Left colon (tissue), 2 donors: ENCODE data around the gene NLRC3. TPM values are rescaled to one million over a fixed set of nuclear protein-coding genes. Genes with fewer than 3 reads are reported as not detected.

Experiments used
- ATAC-seq: fragments of 200-7000 bp; cut with Tn5 transposase; one replicate; pipeline ENCODE4 v1.9.1; 2020; ENCODE audit warnings: mild to moderate bottlenecking, moderate library complexity
- DNase-seq, 2 donors: peaks; one replicate each; pipeline ENCODE4 v3.0.0-alpha.2; 2020
- intact Hi-C, 2 donors: fragments of 100-400 bp; cut with DNase I in 1 of 2; cut with micrococcal nuclease in 1 of 2; formaldehyde crosslinking; loops; one replicate each; pipeline versions ENCODE4 v1.11.2 to v1.14.0; 2022; cut with DNase I, micrococcal nuclease
- total RNA-seq, 2 donors: library from RNA; stranded (reverse); fragmentation: NEBNext Ultra II Directional; extraction: Animal tissue kit (Norgen Biotek cat#: 25700); gene quantifications; one replicate each; pipeline ENCODE4 v1.2.1, GENCODE V29; 2021
- donor health status: DM: no; HTN: no; CAD: no.
- donor health status: DM: yes; HTN: yes; CAD: no.

Gene NLRC3
- total RNA-seq, 2 donors from 2014 or later, result 1.3 to 1.4 TPM

GRCh38 chr16:3599121-3599520 is 21.9 kb upstream of the NLRC3 start:
- intact Hi-C loops, result no loop called here
- DNase-seq (no peak), ATAC-seq (no peak)

DNA sequence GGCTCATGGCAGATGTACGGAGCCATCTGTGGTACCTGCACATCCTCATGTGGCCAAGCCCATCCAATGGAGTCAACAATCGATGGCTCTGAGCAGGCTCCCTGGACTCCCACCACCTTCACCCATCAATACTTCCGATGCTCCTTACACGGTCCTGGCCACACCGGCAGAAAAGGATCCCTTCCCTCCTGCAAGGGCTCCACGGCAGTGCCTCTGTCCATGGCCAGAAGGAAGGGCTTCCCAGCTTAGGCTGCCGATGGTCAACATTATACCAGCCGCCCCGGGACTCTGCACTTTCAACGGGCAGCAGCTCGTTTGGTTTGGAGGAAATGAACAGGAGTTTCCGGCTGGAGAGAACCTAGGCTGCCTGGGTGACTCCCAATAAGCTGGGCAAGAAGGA is 21.0 kb upstream of the NLRC3 start:
- ATAC-seq (no peak), DNase-seq (no peak)
- intact Hi-C loops, result no loop called here

GRCh38 chr16:3597676-3598075 is 20.5 kb upstream of the NLRC3 start:
- ATAC-seq, result no peak
- DNase-seq, result no peak
- intact Hi-C loops, result no loop called here

GRCh38 chr16:3597226-3597625 is 20.0 kb upstream of the NLRC3 start:
- ATAC-seq (no peak), DNase-seq (no peak)
- intact Hi-C loops, result no loop called here

GRCh38 chr16:3596101-3596861 is 19.1 kb upstream of the NLRC3 start:
- intact Hi-C loops, result no loop called here
- DNase-seq (no peak), ATAC-seq (no peak)

DNA sequence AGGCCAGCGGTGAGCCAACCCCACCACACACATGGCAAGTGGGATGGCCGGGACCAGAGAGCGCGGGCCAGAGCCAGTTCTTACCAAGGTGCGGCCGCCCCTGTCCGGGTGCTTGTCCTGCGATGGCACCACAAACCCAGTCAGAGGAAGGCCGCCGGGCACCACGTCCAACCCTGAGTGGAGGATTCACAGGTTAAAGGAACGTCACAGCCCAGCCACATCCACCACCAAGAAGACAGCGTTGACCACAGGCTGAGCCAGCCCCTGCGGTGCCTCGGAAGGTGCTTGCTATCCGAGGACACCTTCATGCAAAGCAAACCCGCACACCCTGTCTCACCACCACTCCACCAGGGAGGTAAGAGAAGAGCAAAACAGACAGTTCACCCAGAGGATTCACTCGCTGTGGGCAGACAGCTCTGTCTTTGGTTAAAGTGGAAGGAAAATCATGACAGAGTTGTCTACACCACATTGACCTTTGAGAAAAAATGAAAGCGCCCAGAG is 18.4 kb upstream of the NLRC3 start:
- ATAC-seq, result no peak
- DNase-seq, result no peak
- intact Hi-C loops, result no loop called here

- ATAC-seq, result no peak
- intact Hi-C loops, result no loop called here
- no peak for DNase-seq
Measured at GRCh38 chr16:3595110-3595486, 17.9 kb upstream of the NLRC3 start.

GRCh38 chr16:3594316-3595109 is 17.3 kb upstream of the NLRC3 start:
- no peak for DNase-seq
- intact Hi-C loops, result no loop called here
- no peak for ATAC-seq

- intact Hi-C loops, result no loop called here
- DNase-seq, result no peak
- no peak for ATAC-seq
Measured at GRCh38 chr16:3592559-3592958, 15.4 kb upstream of the NLRC3 start.

GRCh38 chr16:3591991-3592390 is 14.8 kb upstream of the NLRC3 start:
- no peak for ATAC-seq
- no peak for DNase-seq
- intact Hi-C loops, result no loop called here

GRCh38 chr16:3591436-3591803 is 14.2 kb upstream of the NLRC3 start:
- no peak for ATAC-seq
- intact Hi-C loops, result no loop called here
- DNase-seq, result no peak

GRCh38 chr16:3590736-3591435 is 13.7 kb upstream of the NLRC3 start:
- intact Hi-C loops, result no loop called here
- DNase-seq, result no peak
- ATAC-seq, result no peak

DNA sequence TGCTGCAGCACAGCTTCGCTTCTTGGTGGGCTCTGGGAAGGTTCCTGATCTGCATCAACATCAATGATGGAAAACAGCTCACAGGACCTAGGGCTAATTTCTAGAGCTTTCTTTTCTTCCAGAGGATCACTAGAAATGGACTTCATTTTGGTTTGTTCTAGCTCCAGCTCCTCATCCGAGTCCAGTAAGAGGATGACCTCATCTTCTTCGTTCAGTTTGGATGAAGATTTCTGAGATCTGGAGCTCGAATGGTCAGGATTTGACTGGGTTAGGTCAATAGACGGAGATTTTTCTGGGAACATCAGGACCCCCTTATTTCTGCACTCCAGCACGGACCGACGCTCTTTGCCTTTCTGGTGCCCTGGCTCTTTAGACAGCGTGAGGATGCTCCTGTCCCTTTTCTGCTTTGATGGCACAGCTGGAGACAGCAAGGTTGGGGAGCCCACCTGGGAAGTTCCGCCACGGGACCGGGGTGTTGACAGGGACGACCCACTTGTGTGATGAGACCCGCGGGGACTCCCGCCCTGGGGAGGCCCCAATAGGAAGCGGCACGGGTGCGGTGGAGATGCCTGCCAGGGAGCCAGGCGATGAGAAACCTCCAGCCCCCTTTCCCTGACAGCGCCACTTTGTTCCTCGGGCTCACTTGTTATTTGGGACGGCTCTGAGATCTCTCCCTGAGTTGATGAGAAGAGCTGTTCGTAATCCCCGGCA is 12.9 kb upstream of the NLRC3 start:
- intact Hi-C loops, result no loop called here
- no peak for ATAC-seq
- no peak for DNase-seq

- DNase-seq (no peak), ATAC-seq (no peak)
- intact Hi-C loops, result no loop called here
Measured at GRCh38 chr16:3589441-3589921, 12.3 kb upstream of the NLRC3 start.

DNA sequence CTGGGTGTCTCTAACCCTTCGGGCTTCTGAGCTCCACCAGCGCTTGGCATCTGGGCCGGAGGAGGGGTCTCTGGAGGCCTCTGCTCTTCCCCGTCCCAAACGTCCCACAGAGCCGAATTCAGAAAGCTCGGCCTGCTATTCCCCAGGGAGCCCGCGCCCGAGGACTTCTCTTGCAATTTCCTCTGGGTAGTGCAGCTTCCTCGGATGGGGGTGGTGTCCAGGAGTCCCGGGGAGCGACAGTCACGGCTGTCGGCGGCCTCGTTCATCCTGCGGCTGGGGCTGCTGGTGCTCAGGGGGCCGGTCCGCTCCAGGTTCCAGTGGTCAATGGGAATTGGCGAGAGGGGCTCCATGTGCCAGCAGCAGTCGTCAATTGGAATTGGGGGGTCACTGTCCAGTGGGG is 11.8 kb upstream of the NLRC3 start:
- no peak for ATAC-seq
- DNase-seq, result no peak
- intact Hi-C loops, result no loop called here

DNA sequence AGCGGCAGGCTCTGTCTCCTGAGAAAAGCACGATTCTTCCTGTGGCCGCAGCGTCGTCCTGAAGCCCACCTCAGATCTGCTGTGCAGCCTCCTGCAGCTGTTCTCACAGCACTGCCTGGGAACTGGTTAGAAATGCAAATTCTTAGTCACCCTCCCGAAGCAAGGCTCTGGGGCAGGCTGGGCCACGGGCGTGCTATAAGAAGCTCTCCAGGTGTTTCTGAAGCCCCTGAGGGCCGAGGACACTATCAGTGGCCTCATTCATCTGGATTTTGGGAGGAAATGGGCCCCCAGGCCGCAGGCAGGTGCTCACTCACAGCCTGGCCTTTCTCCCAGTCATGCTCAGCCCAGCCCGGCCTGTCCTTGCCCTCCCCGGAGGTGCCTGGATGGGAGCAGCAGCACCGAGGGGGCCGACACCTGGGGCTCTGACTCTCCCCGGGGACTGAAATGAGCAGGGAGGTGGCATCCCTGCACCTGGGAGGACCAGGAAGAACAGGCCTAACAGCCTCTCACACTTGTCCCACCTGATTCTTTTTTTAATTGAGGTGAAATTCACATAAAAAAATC is 10.4 kb upstream of the NLRC3 start:
- intact Hi-C loops, result no loop called here
- ATAC-seq (no peak), DNase-seq (no peak)

GRCh38 chr16:3584412-3584811 is 7.2 kb upstream of the NLRC3 start:
- no peak for DNase-seq
- intact Hi-C loops, result no loop called here
- ATAC-seq, result no peak

DNA sequence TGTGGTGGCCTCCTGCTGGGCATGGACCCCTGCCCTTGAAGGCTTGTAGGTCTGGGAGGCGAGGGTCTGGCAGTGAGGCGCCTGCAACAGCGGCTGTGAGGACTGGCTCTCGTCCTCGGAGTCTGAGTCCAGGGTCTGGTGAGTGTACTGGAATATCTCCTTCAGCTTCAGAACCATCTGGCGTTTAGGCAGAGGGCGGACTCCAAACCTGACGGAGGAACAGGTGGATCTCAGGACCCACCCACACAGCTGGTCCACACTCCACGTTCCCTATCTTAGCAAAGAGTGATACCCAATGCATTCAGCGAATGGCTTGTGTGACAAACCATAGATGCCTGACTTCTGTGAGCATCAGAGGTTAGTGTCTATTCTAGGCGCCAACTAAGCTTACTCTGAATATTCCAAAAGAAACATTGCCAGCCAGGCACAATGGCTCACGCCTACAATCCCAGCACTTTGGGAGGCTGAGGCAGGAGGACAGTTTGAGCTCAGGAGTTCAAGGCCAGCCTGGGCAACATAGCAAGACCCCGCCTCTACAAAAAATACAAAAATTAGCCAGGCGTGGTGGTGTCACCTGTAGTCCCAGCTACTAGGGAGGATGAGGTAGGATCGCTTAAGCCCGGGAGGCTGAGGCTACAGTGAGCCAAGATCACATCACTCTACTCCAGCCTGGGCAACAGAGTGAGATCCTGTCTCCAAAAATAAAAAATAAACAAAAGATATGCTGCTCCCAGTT is 6.3 kb upstream of the NLRC3 start:
- intact Hi-C loops, result no loop called here
- ATAC-seq, result no peak
- no peak for DNase-seq
